ENCODE data around the gene HAGH. TPM values are rescaled to one million over a fixed set of nuclear protein-coding genes. Genes with fewer than 3 reads are reported as not detected.

Gene HAGH
- polyA plus RNA-seq, 1 donor (not counting 4 experiments of a cell fraction or from before 2014, with no cell fraction given): 17.7 TPM

GRCh38 chr16:1787322-1788094 lies 39.1 kb downstream of the HAGH start:
- Histone ChIP-seq H2AFZ (ENCODE audit: control insufficient read depth, low read length) (no peak overlapping the region), H4K20me1 (ENCODE audit: control insufficient read depth, extremely low read depth, insufficient read depth, low read length) (peaks cover 3% of the 10 kb centered on the region), H3K9me1 (ENCODE audit: control insufficient read depth, extremely low read depth, insufficient read depth, low read length) (no peaks in the 10 kb centered on the region), H3K4me2 (ENCODE audit: control insufficient read depth, extremely low read depth, insufficient read depth, low read depth, low read length) (no peak overlapping the region), H3K27ac (ENCODE audit: control insufficient read depth, insufficient read depth, low read length) (no peak overlapping the region), H3K4me1 (ENCODE audit: control insufficient read depth, extremely low read depth, insufficient read depth, low read length) (peaks cover 22% of the 10 kb centered on the region), H3K9me3 (ENCODE audit: control insufficient read depth, low read depth, low read length) (no peaks in the 10 kb centered on the region), H3K9ac (ENCODE audit: control insufficient read depth, extremely low read depth, insufficient read depth, low read length) (no peak overlapping the region), H3K79me2 (ENCODE audit: control insufficient read depth, insufficient read depth, low read length) (peaks cover 41% of the 10 kb centered on the region), H3K4me3 (ENCODE audit: control insufficient read depth in 2 of 3, extremely low read depth in 1 of 3, insufficient read depth in 2 of 3, low read depth in 1 of 3, low read length in 3 of 3) (no peak overlapping the region), H3K36me3 (ENCODE audit: control insufficient read depth in 2 of 2, extremely low read depth in 1 of 2, insufficient read depth in 2 of 2, low read length in 2 of 2) (peaks cover 0 to 11% of the 10 kb centered on the region in 2 experiments), H3K27me3 (ENCODE audit: control insufficient read depth, extremely low read depth, insufficient read depth, low read length) (no peaks in the 10 kb centered on the region)
- TF ChIP-seq, protein P1, sequence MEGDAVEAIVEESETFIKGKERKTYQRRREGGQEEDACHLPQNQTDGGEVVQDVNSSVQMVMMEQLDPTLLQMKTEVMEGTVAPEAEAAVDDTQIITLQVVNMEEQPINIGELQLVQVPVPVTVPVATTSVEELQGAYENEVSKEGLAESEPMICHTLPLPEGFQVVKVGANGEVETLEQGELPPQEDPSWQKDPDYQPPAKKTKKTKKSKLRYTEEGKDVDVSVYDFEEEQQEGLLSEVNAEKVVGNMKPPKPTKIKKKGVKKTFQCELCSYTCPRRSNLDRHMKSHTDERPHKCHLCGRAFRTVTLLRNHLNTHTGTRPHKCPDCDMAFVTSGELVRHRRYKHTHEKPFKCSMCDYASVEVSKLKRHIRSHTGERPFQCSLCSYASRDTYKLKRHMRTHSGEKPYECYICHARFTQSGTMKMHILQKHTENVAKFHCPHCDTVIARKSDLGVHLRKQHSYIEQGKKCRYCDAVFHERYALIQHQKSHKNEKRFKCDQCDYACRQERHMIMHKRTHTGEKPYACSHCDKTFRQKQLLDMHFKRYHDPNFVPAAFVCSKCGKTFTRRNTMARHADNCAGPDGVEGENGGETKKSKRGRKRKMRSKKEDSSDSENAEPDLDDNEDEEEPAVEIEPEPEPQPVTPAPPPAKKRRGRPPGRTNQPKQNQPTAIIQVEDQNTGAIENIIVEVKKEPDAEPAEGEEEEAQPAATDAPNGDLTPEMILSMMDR (optimal IDR thresholded peaks at IDR 0.05 in 1 of 3, IDR thresholded peaks at IDR 0.05 in 1 of 3, conservative IDR thresholded peaks at IDR 0.05 in 1 of 3; ENCODE audit: extremely low read depth in 1 of 3, insufficient read depth in 2 of 3, low read length in 3 of 3): no peak
- TF ChIP-seq EZH2 (IDR thresholded peaks at IDR 0.05; ENCODE audit: low read length): no peak
- no peak for DNase-seq (ENCODE audit: low read depth, low spot score)
- no peak for FAIRE-seq
- dilution Hi-C loops (cut with MboI; ENCODE audit: extremely low pct_ligation_motif_present, low sequenced_read_pairs): no loop called here

- Histone ChIP-seq H2AFZ (ENCODE audit: control insufficient read depth, low read length) (no peak overlapping the region), H3K36me3 (ENCODE audit: control insufficient read depth in 2 of 2, extremely low read depth in 1 of 2, insufficient read depth in 2 of 2, low read length in 2 of 2) (peaks cover 0 to 11% of the 10 kb centered on the region in 2 experiments), H3K79me2 (ENCODE audit: control insufficient read depth, insufficient read depth, low read length) (peaks cover 41% of the 10 kb centered on the region), H3K9ac (ENCODE audit: control insufficient read depth, extremely low read depth, insufficient read depth, low read length) (no peak overlapping the region), H3K9me3 (ENCODE audit: control insufficient read depth, low read depth, low read length) (no peaks in the 10 kb centered on the region), H3K27ac (ENCODE audit: control insufficient read depth, insufficient read depth, low read length) (no peak overlapping the region), H3K4me1 (ENCODE audit: control insufficient read depth, extremely low read depth, insufficient read depth, low read length) (peaks cover 22% of the 10 kb centered on the region), H4K20me1 (ENCODE audit: control insufficient read depth, extremely low read depth, insufficient read depth, low read length) (peaks cover 3% of the 10 kb centered on the region), H3K4me2 (ENCODE audit: control insufficient read depth, extremely low read depth, insufficient read depth, low read depth, low read length) (no peak overlapping the region), H3K9me1 (ENCODE audit: control insufficient read depth, extremely low read depth, insufficient read depth, low read length) (no peaks in the 10 kb centered on the region), H3K27me3 (ENCODE audit: control insufficient read depth, extremely low read depth, insufficient read depth, low read length) (no peaks in the 10 kb centered on the region), H3K4me3 (ENCODE audit: control insufficient read depth in 2 of 3, extremely low read depth in 1 of 3, insufficient read depth in 2 of 3, low read depth in 1 of 3, low read length in 3 of 3) (no peak overlapping the region)
- DNase-seq (ENCODE audit: low read depth, low spot score) (no peak), FAIRE-seq (no peak)
- no peak for TF ChIP-seq EZH2 (IDR thresholded peaks at IDR 0.05; ENCODE audit: low read length)
- dilution Hi-C loops (cut with MboI; ENCODE audit: extremely low pct_ligation_motif_present, low sequenced_read_pairs): no loop called here
These were observed 39.6 kb downstream of the HAGH start for GRCh38 chr16:1787056-1787321.
